K562 (cell line): ENCODE results near the gene FHIT. TPM values are rescaled to one million over a fixed set of nuclear protein-coding genes. Genes with fewer than 3 reads are reported as not detected.

Experiments
- ATAC-seq: fragments of 200-7000 bp; cut with Tn5 transposase; 3 replicates; pipeline ENCODE4 v1.9.1; 2020; ENCODE audit warnings: moderate library complexity
- BruUV-seq: library from RNA; stranded (reverse); fragments of 400-500 nt; replicated peaks from 2 replicates; lab custom pipeline; 2021; lab: Mats Ljungman, UMichigan
- CTCF ChIA-PET: fragments of 300-600 bp; formaldehyde crosslinking; extraction: SDS; loops from one replicate; lab custom pipeline; 2021; ENCODE audit warnings: low intra/inter-chr PET ratio; lab: Yijun Ruan, JAX
- POLR2A ChIA-PET: fragments of 300-600, 350-650 bp; sonication (Branson Sonifier 250); formaldehyde crosslinking; extraction: SDS; loops from one replicate; lab custom pipeline; 2021; ENCODE audit warnings: antibody characterized with exemption, inconsistent platforms; lab: Yijun Ruan, JAX
- DNase-seq, 4 experiments: peaks; one replicate each; pipeline versions ENCODE4 v3.0.0 to v3.0.0-alpha.2; 2011 to 2018; ENCODE audit warnings: low spot score in 3 of 4, mixed read lengths in 3 of 4; ENCODE audit errors: extremely low read depth in 1 of 4
- FAIRE-seq: peaks from 2 replicates; lab custom pipeline; 2011; peaks lifted over from hg19 to GRCh38; lab: Jason Lieb, UNC
- H2AFZ ChIP-seq: 2 replicates; pipeline ENCODE4 v1.6.0; 2011; ENCODE audit warnings: low read depth, low read length, control low read depth, inconsistent platforms
- H3K27ac ChIP-seq: fragments of 200-600 bp; 3 replicates; pipeline ENCODE4 v1.8.0; 2011; ENCODE audit warnings: low read depth, mild to moderate bottlenecking, control low read depth, inconsistent platforms, low read length, moderate library complexity, mixed read lengths; ENCODE audit errors: extremely low read depth
- H3K27me3 ChIP-seq, 2 experiments: fragments of 300-600 bp in 1 of 2; 2 replicates in 1 of 2; 3 replicates in 1 of 2; pipeline versions ENCODE4 v1.6.0 to v1.8.0; 2011; ENCODE audit warnings: inconsistent platforms in 2 of 2, low read length in 2 of 2, mild to moderate bottlenecking in 1 of 2, mixed read lengths in 1 of 2, moderate library complexity in 1 of 2; ENCODE audit not compliant: control insufficient read depth in 2 of 2, insufficient read depth in 2 of 2
- H3K36me3 ChIP-seq: fragments of 300-600 bp; 3 replicates; pipeline ENCODE4 v1.8.0; 2011; ENCODE audit warnings: mild to moderate bottlenecking, low read length, inconsistent platforms; ENCODE audit not compliant: control insufficient read depth, insufficient read depth
- H3K4me1 ChIP-seq, 2 experiments: fragments of 200-600 bp in 1 of 2; replicated peaks in 1 of 2; 2 replicates in 1 of 2; 3 replicates in 1 of 2; pipeline versions ENCODE4 v1.5.1 to v1.8.0; 2011; ENCODE audit warnings: inconsistent platforms in 2 of 2, low read length in 2 of 2, mild to moderate bottlenecking in 1 of 2, mixed read lengths in 1 of 2, moderate library complexity in 1 of 2; ENCODE audit not compliant: control insufficient read depth in 2 of 2, insufficient read depth in 2 of 2
- H3K4me2 ChIP-seq: 2 replicates; pipeline ENCODE4 v1.6.1; 2011; ENCODE audit warnings: low read length, control low read depth, inconsistent platforms, mixed read lengths; ENCODE audit not compliant: insufficient read depth
- H3K4me3 ChIP-seq: fragments of 200-600 bp; sonication (generic), shearing (Covaris generic); 2 replicates; pipeline ENCODE4 v1.5.1; 2016; ENCODE audit warnings: control low read depth, inconsistent platforms
- H3K79me2 ChIP-seq: fragments of 200-600 bp; 3 replicates; pipeline ENCODE4 v1.8.0; 2011; ENCODE audit warnings: low read length, inconsistent platforms; ENCODE audit not compliant: control insufficient read depth, insufficient read depth
- H3K9ac ChIP-seq, 2 experiments: 2 replicates each; pipeline versions ENCODE4 v1.6.0 to v1.6.1; 2011; ENCODE audit warnings: low read depth in 2 of 2, low read length in 2 of 2, control low read depth in 1 of 2, inconsistent platforms in 1 of 2, mild to moderate bottlenecking in 1 of 2, mixed read lengths in 1 of 2; ENCODE audit not compliant: insufficient read depth in 1 of 2
- H3K9me1 ChIP-seq: one replicate; pipeline ENCODE4 v1.6.0; 2011; ENCODE audit warnings: inconsistent platforms, mild to moderate bottlenecking, low read length, moderate library complexity; ENCODE audit not compliant: control insufficient read depth, insufficient read depth
- H3K9me3 ChIP-seq: replicated peaks from 2 replicates; pipeline ENCODE4 v1.5.1; 2011; ENCODE audit warnings: low read depth, low read length, inconsistent platforms; ENCODE audit not compliant: control insufficient read depth, insufficient read depth
- H4K20me1 ChIP-seq: replicated peaks from 2 replicates; pipeline ENCODE4 v1.6.1; 2011; ENCODE audit warnings: low read length, inconsistent platforms, mixed read lengths; ENCODE audit not compliant: control insufficient read depth, insufficient read depth
- CREM ChIP-seq: IDR thresholded peaks from 2 replicates; pipeline ENCODE4 v1.6.1; 2014; ENCODE audit warnings: antibody characterized with exemption, low read depth
- E2F8 ChIP-seq: fragments of 450-650 bp; IDR thresholded peaks from 2 replicates; pipeline ENCODE4 v1.7.1; 2018; ENCODE audit warnings: mild to moderate bottlenecking, low read depth; ENCODE audit not compliant: partially characterized antibody
- ESRRA ChIP-seq: fragments of 450-650 bp; IDR thresholded peaks from 2 replicates; pipeline ENCODE4 v1.6.1; 2014; ENCODE audit warnings: low read depth, mild to moderate bottlenecking, moderate library complexity, borderline replicate concordance
- ETV5 ChIP-seq: sonication (generic); formaldehyde crosslinking; IDR thresholded peaks from 2 replicates; pipeline ENCODE4 v1.4.0; 2020; ENCODE audit warnings: low read depth, mild to moderate bottlenecking, missing genetic modification reagents
- FOXA1 ChIP-seq: fragments of 450-650 bp; IDR thresholded peaks from 2 replicates; pipeline ENCODE4 v1.6.1; 2016; ENCODE audit warnings: mild to moderate bottlenecking, borderline replicate concordance
- HINFP ChIP-seq: fragments of 450-650 bp; conservative IDR thresholded peaks from 2 replicates; pipeline ENCODE4 v1.6.1; 2016; ENCODE audit warnings: missing genetic modification characterization, low read depth, mild to moderate bottlenecking, control low read depth, missing compliant biosample characterization
- JUND ChIP-seq, 2 experiments: IDR thresholded peaks; 2 replicates in 1 of 2; 3 replicates in 1 of 2; pipeline ENCODE4 v1.6.1; 2011; ENCODE audit warnings: borderline replicate concordance in 2 of 2, low read depth in 2 of 2, low read length in 2 of 2, improper control_type of control experiment in 1 of 2, missing biosample characterization in 1 of 2, missing genetic modification characterization in 1 of 2, missing genetic modification reagents in 1 of 2
- SETDB1 ChIP-seq: IDR thresholded peaks from one replicate; pipeline ENCODE4 v1.6.1; 2012; ENCODE audit warnings: low read length, control low read depth, inconsistent platforms
- SLC30A9 ChIP-seq: fragments of 250-450 bp; sonication (Bioruptor Pico); IDR thresholded peaks from 2 replicates; pipeline ENCODE4 v1.8.0; 2022; ENCODE audit warnings: mild to moderate bottlenecking, moderate library complexity
- SMARCA5 ChIP-seq: fragments of 450-650 bp; IDR thresholded peaks from 2 replicates; pipeline ENCODE4 v1.6.1; 2016
- TFAM ChIP-seq: fragments of 250-450 bp; sonication (Bioruptor Pico); conservative IDR thresholded peaks from 2 replicates; pipeline ENCODE4 v1.5.0; 2021; ENCODE audit warnings: mild to moderate bottlenecking, moderate library complexity
- ZFP30 ChIP-seq: fragments of 250-450 bp; sonication (Bioruptor Pico); IDR thresholded peaks from 2 replicates; pipeline ENCODE4 v1.8.0; 2022; ENCODE audit warnings: moderate library complexity, mild to moderate bottlenecking, inconsistent platforms, borderline replicate concordance
- in situ Hi-C: fragments of 300-500 bp; cut with MboI; formaldehyde crosslinking; loops from 4 replicates; pipeline ENCODE4 v1.15.0; 2018; ENCODE audit warnings: inconsistent platforms, mixed read lengths
- intact Hi-C: fragments of 100-400 bp; cut with micrococcal nuclease; formaldehyde crosslinking; loops from 2 replicates; pipeline ENCODE4 v1.14.2; 2022
- polyA plus RNA-seq, 8 experiments: library from polyadenylated mRNA; depleted of rRNA in 4 of 8; stranded (reverse) in 5 of 8; unstranded in 3 of 8; fragments of >200 nt; fragmentation: Nextera tagmentation in 2 of 8; fragmentation: Illumina TruSeq in 1 of 8; extraction: Ambion mirVana in 2 of 8; extraction: Trizol in 1 of 8; gene quantifications; 2 replicates each; pipeline versions ENCODE4 v1.2.1 to v1.2.3, GENCODE V29; 2011 to 2014; ENCODE audit warnings: inconsistent platforms in 1 of 8, missing spikeins in 1 of 8
- total RNA-seq, 7 experiments: library from RNA; depleted of rRNA in 6 of 7; stranded (reverse); fragments of >200 nt in 6 of 7; fragmentation: Illumina TruSeq in 2 of 7; extraction: Trizol in 2 of 7; gene quantifications; 2 replicates each; pipeline versions ENCODE4 v1.2.1 to v1.2.3, GENCODE V29; 2011 to 2021; ENCODE audit warnings: low replicate concordance in 1 of 7

Gene FHIT
- total and polyA plus RNA-seq, 9 of the 15 experiments (the other 6 are each of a cell fraction or from before 2014, with no cell fraction given): 1.7 to 9.1 (median 4.3) TPM

DNA sequence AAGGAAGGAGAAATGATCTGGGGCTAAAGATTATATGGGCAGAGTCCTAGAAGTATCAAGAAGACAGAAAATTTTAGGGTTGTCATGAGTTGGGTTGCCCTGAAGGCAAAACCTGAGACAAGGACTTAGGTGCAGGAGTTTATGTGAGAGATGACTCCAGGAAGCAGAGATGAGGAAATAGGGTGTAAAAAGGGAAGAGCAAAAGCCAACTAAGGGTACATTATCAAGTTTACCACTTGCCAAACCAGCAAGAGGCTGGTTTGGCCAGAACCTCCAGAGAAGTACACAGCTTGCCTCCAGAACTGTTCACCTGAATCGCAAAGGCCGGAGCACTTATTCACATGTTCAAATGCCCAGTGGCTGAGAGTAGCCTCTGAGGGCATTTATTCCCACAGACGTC, 116.7 kb downstream of the FHIT start (continued):
- TF ChIP-seq FOXA1 (no peak), ZFP30 (CRISPR knock-in tag) (no peak), JUND (IDR thresholded peaks at IDR 0.05; ENCODE audit: borderline replicate concordance, low read depth, low read length) (no peak), JUND (tag; IDR thresholded peaks at IDR 0.05; ENCODE audit: borderline replicate concordance, low read depth, low read length) (no peak), SLC30A9 (no peak), ETV5 (CRISPR knock-in tag) (no peak), E2F8 (no peak), SETDB1 (no peak)

DNA sequence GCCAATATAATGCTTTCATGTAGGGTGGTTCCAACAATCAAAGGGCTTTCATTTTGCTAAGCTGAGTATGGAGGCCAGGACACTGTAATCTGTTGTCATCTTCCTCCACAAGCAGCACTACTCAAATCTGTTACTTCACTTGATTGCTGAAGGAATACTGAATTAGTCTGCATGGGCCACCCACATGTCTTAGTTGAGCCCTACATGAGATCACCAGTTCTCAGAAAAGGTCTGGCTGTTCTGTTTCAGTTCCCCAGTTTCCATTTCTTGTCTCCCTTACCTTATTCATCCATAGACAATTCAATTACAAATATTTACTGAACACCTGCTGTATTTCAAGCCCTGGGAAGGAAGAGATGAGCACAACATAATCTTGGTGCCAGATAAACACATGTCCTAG, 119.2 kb downstream of the FHIT start:
- no peak for TF ChIP-seq CREM
- TF ChIP-seq ESRRA: no peak
- no peak for TF ChIP-seq SMARCA5
- no peak for TF ChIP-seq TFAM (CRISPR knock-in tag)
- no peak for TF ChIP-seq HINFP (tag)
- FAIRE-seq: no peak
- ChIA-PET CTCF (no interaction called here), POLR2A (no interaction called here)
- Histone ChIP-seq H3K27me3 (no peaks in the 10 kb centered on the region), H3K9me1 (no peaks in the 10 kb centered on the region), H3K27ac (no peak overlapping the region), H3K36me3 (no peaks in the 10 kb centered on the region), H2AFZ (no peak overlapping the region), H3K9ac (no peak overlapping the region), H3K79me2 (no peaks in the 10 kb centered on the region), H3K4me2 (no peak overlapping the region), H3K4me3 (no peak overlapping the region), H3K9me3 (no peaks in the 10 kb centered on the region), H4K20me1 (no peaks in the 10 kb centered on the region), H3K4me1 (no peaks in the 10 kb centered on the region)
- no peak for DNase-seq
- ATAC-seq: no peak
- intact Hi-C loops (no loop called here), in situ Hi-C loops (no loop called here)
- no TSS peak for BruUV-seq
